T-helper 2 cell treated with Interferon-gamma antibody and Interleukin-4, amounts not matched to agents 5 μg/mL and 100 μg/mL, for 36 hours (primary cell): ENCODE results near the gene SENP2.
A peak's percentile ranks its signal among the peaks of the same experiment; 100 is the strongest.
"Not testable (repeated sequence)": the region's sequence is repeated elsewhere in the genome, so short reads cannot be mapped to it uniquely, and the experiment has no call there.

Source experiments
- DNase-seq: peaks from one replicate; pipeline ENCODE4 v3.0.0; 2021; ENCODE audit warnings: low spot score
- H3K27ac Mint-ChIP-seq: one replicate; pipeline ENCODE4 v1.8.0; 2021; ENCODE audit warnings: mild to moderate bottlenecking, mixed read lengths
- H3K27me3 Mint-ChIP-seq: one replicate; pipeline ENCODE4 v1.8.0; 2021; ENCODE audit warnings: low read depth, mixed read lengths
- H3K36me3 Mint-ChIP-seq: one replicate; pipeline ENCODE4 v1.8.0; 2021; ENCODE audit warnings: low read depth, mixed read lengths
- H3K4me1 Mint-ChIP-seq: one replicate; pipeline ENCODE4 v1.8.0; 2021; ENCODE audit warnings: low read depth, mixed read lengths
- H3K4me3 Mint-ChIP-seq: one replicate; pipeline ENCODE4 v1.8.0; 2022; ENCODE audit warnings: mild to moderate bottlenecking, moderate library complexity, mixed read lengths
- H3K9me3 Mint-ChIP-seq: one replicate; pipeline ENCODE4 v1.8.0; 2021; ENCODE audit warnings: mixed read lengths

SENP2 gene

GRCh38 chr3:185561958-185562357 is 24.1 kb upstream of the SENP2 start:
- Mint-ChIP-seq H3K36me3 (no peaks in the 10 kb centered on the region), H3K27me3 (no peaks in the 10 kb centered on the region), H3K4me1 (peaks cover 9% of the 10 kb centered on the region), H3K27ac (no peak overlapping the region), H3K9me3 (no peaks in the 10 kb centered on the region), H3K4me3 (no peak overlapping the region)
- DNase-seq, result no peak

- DNase-seq, result no peak
- Mint-ChIP-seq H3K27ac (no peak overlapping the region), H3K4me1 (peaks cover 6% of the 10 kb centered on the region), H3K27me3 (no peaks in the 10 kb centered on the region), H3K36me3 (no peaks in the 10 kb centered on the region), H3K9me3 (peaks cover 21% of the 10 kb centered on the region), H3K4me3 (no peak overlapping the region)
Observed at GRCh38 chr3:185572183-185572582, 13.9 kb upstream of the SENP2 start.

GRCh38 chr3:185575108-185575869 is 10.8 kb upstream of the SENP2 start:
- peak; percentile 31 for DNase-seq
- not testable (repeated sequence) for H3K4me3 Mint-ChIP-seq, H3K27me3 Mint-ChIP-seq, H3K36me3 Mint-ChIP-seq, H3K27ac Mint-ChIP-seq, H3K4me1 Mint-ChIP-seq
- H3K9me3 Mint-ChIP-seq, result peaks cover 19% of the 10 kb centered on the region

- no peak overlapping the region for H3K4me3 Mint-ChIP-seq
- H3K9me3 Mint-ChIP-seq, result no peaks in the 10 kb centered on the region
Observed at GRCh38 chr3:185582236-185582635, 3.9 kb upstream of the SENP2 start.

GRCh38 chr3:185582871-185583270 is 3.2 kb upstream of the SENP2 start:
- Mint-ChIP-seq H3K9me3 (no peaks in the 10 kb centered on the region), H3K4me3 (no peak overlapping the region), H3K36me3 (peaks cover 3% of the 10 kb centered on the region), H3K4me1 (peaks cover 14% of the 10 kb centered on the region), H3K27ac (no peak overlapping the region), H3K27me3 (no peaks in the 10 kb centered on the region)
- DNase-seq, result no peak

More at GRCh38 chr3:185582236-185582635, 3.9 kb upstream of the SENP2 start:
- Mint-ChIP-seq H3K4me1 (peaks cover 14% of the 10 kb centered on the region), H3K36me3 (peaks cover 3% of the 10 kb centered on the region), H3K27ac (no peak overlapping the region), H3K27me3 (no peaks in the 10 kb centered on the region)
- no peak for DNase-seq

- Mint-ChIP-seq H3K27ac (no peak overlapping the region), H3K9me3 (no peaks in the 10 kb centered on the region), H3K4me1 (peaks cover 21% of the 10 kb centered on the region), H3K27me3 (no peaks in the 10 kb centered on the region), H3K4me3 (no peak overlapping the region), H3K36me3 (peaks cover 3% of the 10 kb centered on the region)
- no peak for DNase-seq
Observed at GRCh38 chr3:185583925-185584324, 2.2 kb upstream of the SENP2 start.

GRCh38 chr3:185584686-185585085 is 1.4 kb upstream of the SENP2 start:
- H3K9me3 Mint-ChIP-seq, result no peaks in the 10 kb centered on the region
- DNase-seq, result no peak
- peaks cover 22% of the 10 kb centered on the region for H3K4me1 Mint-ChIP-seq
- peaks cover 3% of the 10 kb centered on the region for H3K36me3 Mint-ChIP-seq
- H3K27ac Mint-ChIP-seq, result peak overlapping the region; percentile 84
- H3K27me3 Mint-ChIP-seq, result no peaks in the 10 kb centered on the region
- peak overlapping the region; percentile 52 for H3K4me3 Mint-ChIP-seq

GRCh38 chr3:185585518-185585858 is 607 bp upstream of the SENP2 start:
- Mint-ChIP-seq H3K4me1 (peaks cover 22% of the 10 kb centered on the region), H3K9me3 (no peaks in the 10 kb centered on the region), H3K36me3 (peaks cover 3% of the 10 kb centered on the region), H3K4me3 (peak overlapping the region; percentile 87), H3K27ac (peak overlapping the region; percentile 94), H3K27me3 (no peaks in the 10 kb centered on the region)
- no peak for DNase-seq

- no peaks in the 10 kb centered on the region for H3K27me3 Mint-ChIP-seq
- H3K36me3 Mint-ChIP-seq, result peaks cover 4% of the 10 kb centered on the region
- DNase-seq, result no peak
- peak overlapping the region; percentile 94 for H3K27ac Mint-ChIP-seq
- no peaks in the 10 kb centered on the region for H3K9me3 Mint-ChIP-seq
- H3K4me3 Mint-ChIP-seq, result peak overlapping the region; percentile 87
- peaks cover 22% of the 10 kb centered on the region for H3K4me1 Mint-ChIP-seq
Observed at GRCh38 chr3:185586686-185587039, 568 bp downstream of the SENP2 start.

GRCh38 chr3:185594073-185594472 is 8.0 kb downstream of the SENP2 start:
- peaks cover 5% of the 10 kb centered on the region for H3K4me1 Mint-ChIP-seq
- H3K9me3 Mint-ChIP-seq, result no peaks in the 10 kb centered on the region
- H3K4me3 Mint-ChIP-seq, result no peak overlapping the region
- DNase-seq, result no peak
- no peaks in the 10 kb centered on the region for H3K27me3 Mint-ChIP-seq
- peaks cover 14% of the 10 kb centered on the region for H3K36me3 Mint-ChIP-seq
- H3K27ac Mint-ChIP-seq, result no peak overlapping the region

- peaks cover 19% of the 10 kb centered on the region for H3K36me3 Mint-ChIP-seq
- peaks cover 5% of the 10 kb centered on the region for H3K4me1 Mint-ChIP-seq
Observed at GRCh38 chr3:185595526-185595925, 9.4 kb downstream of the SENP2 start.

GRCh38 chr3:185605566-185605965 is 19.5 kb downstream of the SENP2 start:
- Mint-ChIP-seq H3K4me3 (no peak overlapping the region), H3K36me3 (peaks cover 53% of the 10 kb centered on the region), H3K9me3 (no peaks in the 10 kb centered on the region), H3K27ac (no peak overlapping the region), H3K27me3 (no peaks in the 10 kb centered on the region), H3K4me1 (no peaks in the 10 kb centered on the region)
- no peak for DNase-seq

More at GRCh38 chr3:185595526-185595925, 9.4 kb downstream of the SENP2 start:
- Mint-ChIP-seq H3K4me3 (no peak overlapping the region), H3K9me3 (no peaks in the 10 kb centered on the region), H3K27ac (peak overlapping the region; percentile 21), H3K27me3 (no peaks in the 10 kb centered on the region)
- DNase-seq, result no peak

GRCh38 chr3:185606196-185606595 is 20.1 kb downstream of the SENP2 start:
- Mint-ChIP-seq H3K9me3 (no peaks in the 10 kb centered on the region), H3K36me3 (peaks cover 50% of the 10 kb centered on the region), H3K4me1 (no peaks in the 10 kb centered on the region), H3K27me3 (no peaks in the 10 kb centered on the region), H3K27ac (no peak overlapping the region), H3K4me3 (no peak overlapping the region)
- DNase-seq, result no peak

GRCh38 chr3:185613016-185613415 is 26.9 kb downstream of the SENP2 start:
- Mint-ChIP-seq H3K4me3 (no peak overlapping the region), H3K27me3 (no peaks in the 10 kb centered on the region), H3K27ac (peak overlapping the region; percentile 26), H3K9me3 (no peaks in the 10 kb centered on the region), H3K36me3 (peaks cover 41% of the 10 kb centered on the region), H3K4me1 (peaks cover 5% of the 10 kb centered on the region)
- DNase-seq, result no peak
